NCI-H2227 treated with DMSO at 0.1 percent for 48 hours (cell line): ENCODE measurements around the gene PTDSS2.

Source experiments
- DNase-seq: peaks from one replicate; lab custom pipeline; 2025; lab: John Stamatoyannopoulos, UW

Gene PTDSS2

GRCh38 chr11:450809-451451 is 851 bp downstream of the PTDSS2 start:
- DNase-seq: peak; percentile 53

GRCh38 chr11:451738-452137 is 1.7 kb downstream of the PTDSS2 start:
- DNase-seq: no peak

GRCh38 chr11:452203-452744 is 2.2 kb downstream of the PTDSS2 start:
- DNase-seq: no peak

GRCh38 chr11:452916-453527 is 2.9 kb downstream of the PTDSS2 start:
- DNase-seq: no peak

GRCh38 chr11:453564-453963 is 3.5 kb downstream of the PTDSS2 start:
- no peak for DNase-seq

GRCh38 chr11:454043-454442 is 4.0 kb downstream of the PTDSS2 start:
- DNase-seq: no peak

GRCh38 chr11:454801-455565 is 4.9 kb downstream of the PTDSS2 start:
- no peak for DNase-seq

- DNase-seq: no peak
Observed at GRCh38 chr11:455566-456147, 5.6 kb downstream of the PTDSS2 start.

GRCh38 chr11:456533-456932 is 6.5 kb downstream of the PTDSS2 start:
- DNase-seq: no peak

GRCh38 chr11:457111-457760 is 7.2 kb downstream of the PTDSS2 start:
- DNase-seq: no peak

GRCh38 chr11:459511-460220 is 9.6 kb downstream of the PTDSS2 start:
- no peak for DNase-seq

- no peak for DNase-seq
Observed at GRCh38 chr11:460331-461199, 10.5 kb downstream of the PTDSS2 start.

- no peak for DNase-seq
Observed at GRCh38 chr11:461626-462025, 11.5 kb downstream of the PTDSS2 start.

GRCh38 chr11:462107-462890 is 12.2 kb downstream of the PTDSS2 start:
- DNase-seq: no peak

GRCh38 chr11:464316-464715 is 14.2 kb downstream of the PTDSS2 start:
- peak; percentile 64 for DNase-seq

- DNase-seq: no peak
Observed at GRCh38 chr11:465896-466530, 15.9 kb downstream of the PTDSS2 start.

GRCh38 chr11:468036-468435 is 18.0 kb downstream of the PTDSS2 start:
- peak; percentile 63 for DNase-seq

- DNase-seq: peak; percentile 63
Observed at GRCh38 chr11:468493-468892, 18.4 kb downstream of the PTDSS2 start.

- peak; percentile 72 for DNase-seq
Observed at GRCh38 chr11:469026-469683, 19.1 kb downstream of the PTDSS2 start.
